Sigmoid colon (tissue), 7 donors: Measurements from ENCODE around the gene GDAP1L1. TPM values are rescaled to one million over a fixed set of nuclear protein-coding genes. Genes with fewer than 3 reads are reported as not detected.

Experiments used
- DNase-seq: peaks from one replicate; pipeline ENCODE4 v3.0.0-alpha.2; 2019
- H3K27ac ChIP-seq, 4 donors: fragments of 200-600 bp; sonication (generic); one replicate each; pipeline ENCODE4 v1.5.1; 2016 to 2019; ENCODE audit warnings: mild to moderate bottlenecking in 1 of 4
- H3K27me3 ChIP-seq, 3 donors: fragments of 200-600 bp; sonication (generic); one replicate each; pipeline ENCODE4 v1.5.1; 2019; ENCODE audit warnings: mild to moderate bottlenecking in 1 of 3
- H3K36me3 ChIP-seq, 4 donors: fragments of 200-600 bp; sonication (generic); one replicate each; pipeline ENCODE4 v1.5.1; 2016 to 2019
- H3K4me1 ChIP-seq, 4 donors: fragments of 200-600 bp; sonication (generic); one replicate each; pipeline ENCODE4 v1.5.1; 2017 to 2019
- H3K4me3 ChIP-seq, 4 donors: fragments of 200-600 bp; sonication (generic); one replicate each; pipeline ENCODE4 v1.5.1; 2017 to 2019; ENCODE audit warnings: mild to moderate bottlenecking in 2 of 4, moderate library complexity in 1 of 4
- H3K9me3 ChIP-seq, 4 donors: fragments of 200-600 bp in 3 of 4; sonication (generic) in 3 of 4; one replicate each; pipeline versions ENCODE4 v1.5.1 to v1.6.1; 2013 to 2019
- EP300 ChIP-seq, 4 donors: sonication (generic); formaldehyde crosslinking; IDR thresholded peaks; one replicate each; pipeline ENCODE4 v1.6.1; 2017; ENCODE audit warnings: antibody characterized with exemption in 4 of 4
- POLR2A ChIP-seq, 2 donors: fragments of 450-650 bp; IDR thresholded peaks; one replicate each; pipeline ENCODE4 v1.6.1; 2016; ENCODE audit warnings: antibody characterized with exemption in 2 of 2, mild to moderate bottlenecking in 2 of 2, moderate library complexity in 2 of 2
- POLR2AphosphoS5 ChIP-seq, 4 donors: sonication (generic); formaldehyde crosslinking; IDR thresholded peaks; one replicate each; pipeline ENCODE4 v1.6.1; 2017; ENCODE audit warnings: antibody characterized with exemption in 4 of 4
- WGBS, 2 donors: extraction: QIAGEN DNeasy Blood & Tissue Kit; methylation state at CpG; one replicate each; pipeline ENCODE4 v1.1.7; 2013; 5-methylcytosine and 5-hydroxymethylcytosine counted together
- intact Hi-C: fragments of 100-400 bp; cut with DNase I; formaldehyde crosslinking; loops from one replicate; pipeline ENCODE4 v1.15.1; 2023
- polyA plus RNA-seq, 3 donors: library from polyadenylated mRNA; stranded (reverse); fragments of 200-250 nt; gene quantifications; one replicate each; pipeline ENCODE4 v1.2.3, GENCODE V29; 2013
- total RNA-seq, 4 donors: library from RNA; depleted of rRNA; stranded (reverse); fragments of >200 nt; gene quantifications; one replicate each; pipeline ENCODE4 v1.1.0, GENCODE V29; 2016
- TF ChIP-seq, protein P1 (sequence below), 4 experiments: fragments of 450-650 bp in 3 of 4; fragments of 200-600 bp in 1 of 4; IDR thresholded peaks; one replicate each; pipeline ENCODE4 v1.5.1; 2016 to 2019; ENCODE audit warnings: antibody characterized with exemption in 4 of 4, mild to moderate bottlenecking in 3 of 4, moderate library complexity in 2 of 4
- donor health status: healthy with polysubstance abuse.
- donor health status: Bipolar disorder and iron deficiency.
- donor health status: healthy.

The GDAP1L1 gene
- total and polyA plus RNA-seq, 7 donors: 0.20 to 1.4 (median 0.60) TPM; not detected in 2

DNA sequence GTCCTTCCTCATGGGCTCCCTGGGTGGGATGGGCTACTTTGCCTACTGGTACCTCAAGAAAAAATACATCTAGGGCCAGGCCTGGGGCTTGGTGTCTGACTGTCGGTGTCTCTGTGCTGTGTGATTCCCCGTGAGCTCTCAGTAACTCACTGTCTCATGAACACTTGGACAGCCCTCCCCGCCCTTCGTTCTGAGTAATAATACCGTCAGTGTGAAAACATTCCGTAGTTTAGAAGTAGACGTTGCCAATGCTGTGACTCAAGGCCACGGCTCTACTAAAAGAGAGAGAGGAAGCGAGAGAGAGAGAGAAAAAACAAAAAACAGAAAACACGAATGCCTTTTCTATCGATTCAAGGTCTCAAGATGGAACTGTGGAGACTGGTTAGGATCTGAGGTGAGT lies 32.1 kb downstream of the GDAP1L1 start:
- H3K27me3 ChIP-seq: no peaks in the 10 kb centered on the region
- H3K4me3 ChIP-seq: no peak overlapping the region
- intact Hi-C loops: no loop called here
- H3K9me3 ChIP-seq: no peaks in the 10 kb centered on the region
- no peak for DNase-seq
- no peak overlapping the region for H3K27ac ChIP-seq
- WGBS, 2 donors: 91 to 93% methylated on average over 11 of the region's 11 CpGs
- no peaks in the 10 kb centered on the region for H3K4me1 ChIP-seq
- no peaks in the 10 kb centered on the region for H3K36me3 ChIP-seq
- TF ChIP-seq, protein P1, sequence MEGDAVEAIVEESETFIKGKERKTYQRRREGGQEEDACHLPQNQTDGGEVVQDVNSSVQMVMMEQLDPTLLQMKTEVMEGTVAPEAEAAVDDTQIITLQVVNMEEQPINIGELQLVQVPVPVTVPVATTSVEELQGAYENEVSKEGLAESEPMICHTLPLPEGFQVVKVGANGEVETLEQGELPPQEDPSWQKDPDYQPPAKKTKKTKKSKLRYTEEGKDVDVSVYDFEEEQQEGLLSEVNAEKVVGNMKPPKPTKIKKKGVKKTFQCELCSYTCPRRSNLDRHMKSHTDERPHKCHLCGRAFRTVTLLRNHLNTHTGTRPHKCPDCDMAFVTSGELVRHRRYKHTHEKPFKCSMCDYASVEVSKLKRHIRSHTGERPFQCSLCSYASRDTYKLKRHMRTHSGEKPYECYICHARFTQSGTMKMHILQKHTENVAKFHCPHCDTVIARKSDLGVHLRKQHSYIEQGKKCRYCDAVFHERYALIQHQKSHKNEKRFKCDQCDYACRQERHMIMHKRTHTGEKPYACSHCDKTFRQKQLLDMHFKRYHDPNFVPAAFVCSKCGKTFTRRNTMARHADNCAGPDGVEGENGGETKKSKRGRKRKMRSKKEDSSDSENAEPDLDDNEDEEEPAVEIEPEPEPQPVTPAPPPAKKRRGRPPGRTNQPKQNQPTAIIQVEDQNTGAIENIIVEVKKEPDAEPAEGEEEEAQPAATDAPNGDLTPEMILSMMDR (IDR thresholded peaks at IDR 0.05): no peak
- TF ChIP-seq EP300 (IDR thresholded peaks at IDR 0.05) (no peak), POLR2A (IDR thresholded peaks at IDR 0.05) (no peak), POLR2AphosphoS5 (IDR thresholded peaks at IDR 0.05) (no peak)

DNA sequence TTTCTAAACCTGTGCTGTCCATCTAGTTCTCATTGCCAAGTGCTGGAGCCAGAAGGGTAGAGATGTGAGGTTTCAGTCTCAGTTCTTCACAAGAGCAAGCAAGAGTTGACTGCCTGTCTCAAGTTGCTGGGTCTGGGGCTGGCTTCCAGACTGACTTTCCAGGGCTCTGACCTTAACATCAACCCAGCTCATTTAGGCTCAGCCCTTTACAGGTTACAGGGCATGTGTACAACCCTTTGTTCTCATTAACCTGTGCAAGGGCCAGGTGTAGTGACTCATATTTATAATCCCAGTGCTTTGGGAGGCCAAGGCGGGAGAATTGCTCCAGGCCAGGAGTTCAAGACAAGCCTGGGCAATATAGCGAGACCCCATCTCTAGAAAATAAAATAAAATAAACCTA lies 33.3 kb downstream of the GDAP1L1 start:
- H3K4me1 ChIP-seq: no peaks in the 10 kb centered on the region
- no peak for TF ChIP-seq POLR2A (IDR thresholded peaks at IDR 0.05)
- TF ChIP-seq, protein P1 (IDR thresholded peaks at IDR 0.05): no peak
- no peak for TF ChIP-seq POLR2AphosphoS5 (IDR thresholded peaks at IDR 0.05)
- no peak for TF ChIP-seq EP300 (IDR thresholded peaks at IDR 0.05)
- DNase-seq: no peak
- WGBS, 2 donors: 84 to 96% methylated on average over 2 of the region's 2 CpGs
- H3K27me3 ChIP-seq: no peaks in the 10 kb centered on the region
- H3K9me3 ChIP-seq: no peaks in the 10 kb centered on the region
- no peaks in the 10 kb centered on the region for H3K36me3 ChIP-seq
- no peak overlapping the region for H3K4me3 ChIP-seq
- no peak overlapping the region for H3K27ac ChIP-seq
- intact Hi-C loops: no loop called here

DNA sequence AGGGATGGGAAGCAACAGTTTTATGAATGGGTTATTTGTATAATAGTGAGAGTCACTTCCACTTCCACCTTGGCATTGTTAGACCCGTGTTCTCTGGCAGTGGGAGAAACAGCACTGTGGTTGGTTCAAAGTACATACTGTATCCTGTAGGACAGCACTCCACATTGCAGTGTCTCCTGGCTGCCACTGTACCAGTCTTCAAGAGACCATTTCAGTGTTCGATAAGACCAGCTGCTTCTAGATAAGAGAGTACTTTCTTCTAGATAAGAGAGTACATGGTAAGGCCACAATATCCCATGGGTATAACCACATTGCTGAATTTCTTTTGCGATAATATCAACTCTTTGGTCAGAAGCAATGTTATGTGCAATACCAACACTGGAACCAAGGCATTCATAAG lies 35.1 kb downstream of the GDAP1L1 start:
- Histone ChIP-seq H3K9me3 (no peaks in the 10 kb centered on the region), H3K36me3 (no peaks in the 10 kb centered on the region), H3K27ac (no peak overlapping the region), H3K27me3 (no peaks in the 10 kb centered on the region), H3K4me3 (no peak overlapping the region), H3K4me1 (no peaks in the 10 kb centered on the region)
- DNase-seq: no peak
- 46 to 68% methylated on average over 3 of the region's 3 CpGs for WGBS, 2 donors
- intact Hi-C loops: no loop called here
- TF ChIP-seq, protein P1 (IDR thresholded peaks at IDR 0.05): no peak
- TF ChIP-seq EP300 (IDR thresholded peaks at IDR 0.05): no peak
- TF ChIP-seq POLR2A (IDR thresholded peaks at IDR 0.05): no peak
- TF ChIP-seq POLR2AphosphoS5 (IDR thresholded peaks at IDR 0.05): no peak

DNA sequence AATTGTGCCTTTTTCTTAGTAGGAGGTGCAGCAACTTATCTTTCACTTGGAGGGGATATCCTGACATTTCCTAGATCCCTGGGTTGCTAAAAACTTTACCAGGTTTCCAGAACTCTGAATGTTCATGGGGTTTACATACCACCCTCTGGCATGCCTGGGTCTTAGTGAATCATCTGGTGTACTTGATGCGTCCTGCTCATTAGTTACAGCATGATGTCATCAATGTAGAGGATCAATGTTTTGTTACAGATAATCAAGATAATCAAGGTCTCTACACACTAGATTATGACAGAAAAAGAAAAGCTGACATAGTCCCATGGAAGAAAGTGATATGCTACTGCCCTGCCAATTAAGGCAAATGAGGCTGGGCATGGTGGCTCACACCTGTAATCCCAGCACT lies 36.9 kb downstream of the GDAP1L1 start:
- intact Hi-C loops: no loop called here
- 93 to 96% methylated on average over 1 of the region's 1 CpG for WGBS, 2 donors
- TF ChIP-seq EP300 (IDR thresholded peaks at IDR 0.05) (no peak), POLR2AphosphoS5 (IDR thresholded peaks at IDR 0.05) (no peak), POLR2A (IDR thresholded peaks at IDR 0.05) (no peak)
- TF ChIP-seq, protein P1 (IDR thresholded peaks at IDR 0.05): no peak

More for the DNA sequence above, 36.9 kb downstream of the GDAP1L1 start:
- no peak overlapping the region for H3K27ac ChIP-seq
- H3K27me3 ChIP-seq: no peaks in the 10 kb centered on the region
- no peak overlapping the region for H3K4me3 ChIP-seq
- H3K9me3 ChIP-seq: no peaks in the 10 kb centered on the region
- peaks cover 0 to 1% (median 0%) of the 10 kb centered on the region in 4 donors for H3K36me3 ChIP-seq
- DNase-seq: no peak
- no peaks in the 10 kb centered on the region for H3K4me1 ChIP-seq
